M059J (cell line): Measurements from ENCODE around the gene CDH22. TPM values are rescaled to one million over a fixed set of nuclear protein-coding genes. Genes with fewer than 3 reads are reported as not detected.

Experiments
- DNase-seq: peaks from one replicate; pipeline ENCODE4 v3.0.0-alpha.2; 2012; ENCODE audit warnings: low read depth
- total RNA-seq: library from RNA; depleted of rRNA; stranded (reverse); fragments of >200 nt; shearing (Covaris generic); gene quantifications from 2 replicates; pipeline ENCODE4 v1.2.3, GENCODE V29; 2014

CDH22 gene
- total RNA-seq, 1 experiment from 2014 or later, result not detected

DNA sequence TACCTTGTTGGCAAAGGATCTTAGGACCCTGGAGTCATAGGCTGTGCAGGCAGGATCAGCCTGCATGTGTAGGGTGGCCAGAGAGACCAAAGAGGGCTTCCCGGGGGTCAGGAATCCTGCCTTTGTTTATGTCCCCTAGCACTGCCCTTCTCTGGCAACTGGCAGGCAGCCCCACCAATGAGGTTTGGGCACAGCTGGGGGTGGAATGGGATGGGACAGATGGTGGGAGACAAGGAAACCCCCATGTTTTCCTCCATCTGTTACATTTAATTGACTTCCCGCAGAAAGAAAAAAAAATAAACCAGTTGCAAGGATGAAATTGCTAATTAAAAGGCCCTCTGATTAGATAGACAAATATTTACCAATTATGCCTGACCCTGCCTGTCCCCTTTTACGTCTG is 162.6 kb downstream of the CDH22 start:
- DNase-seq, result no peak

DNA sequence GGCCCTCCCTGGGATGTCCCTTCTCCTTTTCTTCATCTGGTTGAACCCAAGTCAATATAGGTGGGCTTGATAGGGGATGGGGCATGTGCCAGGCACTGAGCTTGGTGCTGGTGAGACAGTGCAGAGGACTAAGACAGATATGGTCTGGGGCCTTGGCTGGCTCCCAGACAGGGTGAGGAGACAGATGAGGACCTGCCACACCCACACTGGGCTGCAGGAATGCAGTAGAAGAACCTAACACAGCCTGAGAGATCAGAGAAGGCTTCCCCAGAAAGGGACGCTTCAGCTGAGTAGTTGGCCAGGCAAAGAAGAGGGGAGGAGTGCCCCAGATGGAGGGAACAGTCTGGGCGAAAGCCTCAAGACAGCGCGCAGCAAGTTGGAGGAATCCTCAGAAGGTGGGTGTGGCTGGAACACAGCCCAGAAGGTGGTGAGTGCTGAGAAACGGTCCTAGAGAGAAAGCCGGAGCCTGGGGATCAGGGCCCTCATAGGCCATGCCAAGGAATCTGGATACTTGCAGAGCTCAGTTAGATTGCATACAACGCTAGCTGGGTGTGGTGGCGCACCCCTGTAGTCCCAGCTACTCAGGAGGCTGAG is 163.8 kb downstream of the CDH22 start:
- no peak for DNase-seq

- no peak for DNase-seq
These were observed 166.2 kb downstream of the CDH22 start for GRCh38 chr20:46142124-46142523.

- DNase-seq, result no peak
These were observed 168.3 kb downstream of the CDH22 start for GRCh38 chr20:46139908-46140482.

DNA sequence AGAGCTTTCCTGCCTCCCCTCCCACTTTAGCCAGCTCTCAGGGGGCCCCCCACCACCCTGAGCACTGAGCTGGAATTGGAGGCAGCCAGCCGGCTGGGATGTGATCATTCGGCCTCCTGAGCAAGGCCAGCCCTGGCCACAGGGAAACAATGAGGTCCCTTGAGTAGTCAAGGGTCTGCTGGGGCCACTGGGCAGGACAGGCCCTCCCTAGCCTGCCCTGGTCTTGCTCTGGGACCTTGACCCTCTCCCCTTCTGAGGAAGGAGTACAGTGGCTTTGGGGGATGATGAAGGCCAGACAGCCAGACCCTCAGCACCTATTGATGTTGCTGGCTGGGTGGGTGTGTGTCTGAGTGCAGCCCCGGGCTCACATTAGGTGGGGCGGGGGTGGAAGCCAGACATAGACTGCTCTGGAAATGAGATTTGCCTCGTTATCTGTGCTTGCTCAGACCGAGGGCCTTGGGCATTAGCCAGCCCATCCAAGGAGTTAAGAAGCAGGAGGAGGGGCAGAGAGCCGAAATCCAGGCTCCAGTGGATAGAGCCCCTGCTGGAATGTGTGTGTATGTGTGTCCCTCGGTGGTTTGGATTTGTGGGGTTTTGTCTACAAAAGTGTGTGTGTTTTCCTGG is 168.9 kb downstream of the CDH22 start:
- no peak for DNase-seq

DNA sequence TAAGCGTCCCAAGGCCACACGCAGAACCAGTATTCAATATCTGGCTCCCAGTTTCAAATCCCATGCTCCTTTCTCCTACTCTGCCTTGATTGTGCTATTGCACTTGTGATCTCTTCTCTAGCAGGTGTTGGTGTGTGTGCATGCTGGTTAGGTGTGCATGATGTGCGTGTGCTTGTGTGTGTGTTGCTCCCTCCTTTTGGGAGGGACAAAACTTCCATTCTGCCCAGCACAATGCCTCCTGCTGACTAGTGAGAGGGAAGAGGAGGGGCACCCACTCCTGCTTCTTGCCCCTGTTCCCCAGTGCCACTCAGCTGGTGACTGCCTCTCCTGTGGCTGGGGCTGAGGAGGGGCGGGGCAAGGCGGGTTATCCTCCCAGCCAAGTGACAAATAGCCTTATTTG is 170.5 kb downstream of the CDH22 start:
- DNase-seq, result no peak

- DNase-seq, result no peak
These were observed 172.3 kb downstream of the CDH22 start for GRCh38 chr20:46135856-46136633.

- no peak for DNase-seq
These were observed 173.6 kb downstream of the CDH22 start for GRCh38 chr20:46134716-46135115.

GRCh38 chr20:46133886-46134654 is 174.2 kb downstream of the CDH22 start:
- no peak for DNase-seq

- DNase-seq, result peak; percentile 63
These were observed 175.6 kb downstream of the CDH22 start for GRCh38 chr20:46132705-46133120.

DNA sequence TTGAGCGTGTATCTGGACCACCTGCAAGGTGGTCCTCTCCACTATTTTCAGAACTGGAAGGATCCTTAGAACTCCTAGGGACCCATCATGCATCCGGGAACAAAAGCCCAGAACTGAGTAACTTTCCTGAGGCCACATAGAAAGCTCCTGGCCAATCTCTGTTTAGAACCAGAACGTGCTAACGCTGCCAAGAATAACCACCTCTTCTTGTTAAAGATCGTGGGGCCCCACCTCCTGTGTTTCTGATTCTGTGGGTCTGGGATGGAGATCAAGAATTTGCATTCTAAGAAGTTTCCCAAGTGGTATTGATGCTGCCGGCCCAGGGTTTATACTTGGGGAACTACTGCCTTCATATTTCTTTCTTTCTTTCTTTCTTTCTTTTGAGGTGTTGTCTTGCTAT is 176.9 kb downstream of the CDH22 start:
- DNase-seq, result peak; percentile 40

DNA sequence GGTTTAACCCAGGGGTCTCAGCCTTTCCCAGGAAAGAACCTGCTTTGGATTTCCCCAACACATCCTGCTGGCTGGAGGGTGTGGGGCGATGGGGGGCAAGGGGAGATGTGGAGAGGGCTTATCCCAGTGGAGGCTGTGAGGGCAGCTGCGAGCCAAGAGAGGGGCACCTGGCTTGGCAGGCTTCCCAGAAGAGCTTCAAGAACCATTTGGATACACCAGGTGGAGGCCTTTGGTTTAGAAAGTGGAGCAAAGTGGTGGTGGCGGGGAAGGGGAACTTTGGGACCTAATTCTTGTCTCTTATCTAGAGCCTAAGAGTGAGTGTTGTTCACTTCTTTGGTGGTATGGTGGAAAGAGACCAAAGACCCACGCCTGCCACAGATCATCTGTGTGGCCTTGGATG is 177.8 kb downstream of the CDH22 start:
- DNase-seq, result no peak

- DNase-seq, result no peak
These were observed 178.3 kb downstream of the CDH22 start for GRCh38 chr20:46129955-46130481.

GRCh38 chr20:46128310-46129151 is 179.8 kb downstream of the CDH22 start:
- DNase-seq, result no peak

DNA sequence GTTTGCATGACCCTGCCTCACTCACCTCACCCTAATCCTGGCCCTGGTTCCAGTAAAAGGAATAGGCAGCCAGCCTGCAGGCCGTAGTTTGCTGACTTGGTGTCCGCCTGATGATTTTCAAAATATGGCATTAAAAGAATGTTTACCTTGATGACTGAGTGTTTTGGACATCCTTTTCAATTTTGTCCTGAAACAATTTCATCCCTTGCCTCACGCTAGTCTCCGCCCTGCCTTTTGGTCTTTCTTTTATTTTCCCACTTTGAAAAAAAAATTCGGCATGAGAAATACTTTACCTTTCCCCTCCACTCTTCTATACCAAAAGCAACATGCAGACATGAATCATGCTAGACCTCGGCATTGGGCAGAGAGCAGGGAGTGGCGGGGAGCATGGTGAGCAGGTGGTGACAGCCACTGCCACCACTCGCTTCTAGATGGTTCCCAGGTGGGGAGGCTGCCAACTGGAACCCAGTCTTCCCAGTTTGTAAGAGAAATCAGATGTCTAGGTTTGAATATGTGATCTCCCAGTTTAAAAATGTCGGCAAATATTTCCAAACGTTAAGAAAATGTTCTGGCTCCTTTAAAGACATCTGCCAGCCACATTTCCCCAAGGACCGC is 180.8 kb downstream of the CDH22 start:
- DNase-seq, result no peak

GRCh38 chr20:46126440-46127056 is 181.8 kb downstream of the CDH22 start:
- no peak for DNase-seq
